Measurements from ENCODE around the gene CASP8.
A peak's percentile ranks its signal among the peaks of the same experiment; 100 is the strongest.

Gene CASP8

DNA sequence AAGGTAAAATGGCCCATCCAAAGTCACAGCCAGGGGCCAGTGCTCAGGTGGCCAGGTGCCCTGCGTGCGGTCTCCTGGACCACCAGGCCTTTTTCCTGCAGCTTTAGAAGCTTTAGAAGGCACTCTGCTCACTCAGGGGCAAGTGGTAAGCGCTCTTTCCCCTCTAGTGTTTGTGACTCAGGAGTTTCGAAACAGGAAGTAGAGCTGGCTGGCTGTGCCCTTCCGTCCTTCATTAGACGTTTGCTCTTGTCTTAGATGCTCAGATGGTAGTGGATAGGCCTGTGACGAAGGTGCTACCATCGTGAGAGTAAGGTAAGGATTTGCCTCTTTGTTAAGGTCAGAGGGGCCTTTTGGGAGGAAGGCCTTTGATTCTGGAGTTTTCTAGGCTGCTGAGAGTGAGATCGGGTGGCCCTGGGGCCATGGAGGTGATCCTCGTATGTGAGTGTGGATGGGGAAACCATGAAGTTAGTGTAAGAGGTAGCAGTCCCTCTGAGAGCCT lies at the start of gene CASP8:
CASP8 (plus strand) TSS at position 235 of the 499 bp plus-strand sequence. CDS start 5,951 bp downstream, outside the sequence.
- DNase-seq = peak; percentile 73 to 74

- no peak for DNase-seq
These were observed 44.4 kb upstream of the CASP8 start for GRCh38 chr2:201215963-201216362.

GRCh38 chr2:201216918-201217317 lies 43.4 kb upstream of the CASP8 start:
- no peak for DNase-seq

- no peak for DNase-seq
These were observed 41.6 kb upstream of the CASP8 start for GRCh38 chr2:201218780-201219179.

GRCh38 chr2:201219328-201220096 lies 40.8 kb upstream of the CASP8 start:
- no peak for DNase-seq

DNA sequence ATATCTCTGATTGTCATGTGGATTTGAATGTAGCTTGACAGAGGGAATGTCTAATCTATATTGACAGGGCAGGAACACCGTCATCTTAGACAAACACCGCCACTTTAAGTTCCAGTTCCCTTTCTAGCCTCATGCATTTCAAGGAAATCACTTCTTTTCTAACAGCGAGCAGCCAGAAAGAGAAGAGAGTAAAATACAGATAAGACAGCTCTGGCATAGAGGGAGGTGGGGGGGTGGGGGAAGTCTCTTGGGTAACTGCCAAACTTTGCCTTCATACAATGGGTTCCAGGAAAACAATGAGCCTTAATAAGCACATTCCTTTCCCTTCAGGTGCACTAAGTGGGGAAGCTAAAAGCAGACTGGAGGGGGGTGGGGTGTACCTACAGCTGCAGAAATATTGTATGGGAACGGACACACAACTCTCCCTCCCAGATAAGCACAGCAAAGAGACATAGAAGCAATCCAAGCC lies 40.2 kb upstream of the CASP8 start:
- DNase-seq = no peak

DNA sequence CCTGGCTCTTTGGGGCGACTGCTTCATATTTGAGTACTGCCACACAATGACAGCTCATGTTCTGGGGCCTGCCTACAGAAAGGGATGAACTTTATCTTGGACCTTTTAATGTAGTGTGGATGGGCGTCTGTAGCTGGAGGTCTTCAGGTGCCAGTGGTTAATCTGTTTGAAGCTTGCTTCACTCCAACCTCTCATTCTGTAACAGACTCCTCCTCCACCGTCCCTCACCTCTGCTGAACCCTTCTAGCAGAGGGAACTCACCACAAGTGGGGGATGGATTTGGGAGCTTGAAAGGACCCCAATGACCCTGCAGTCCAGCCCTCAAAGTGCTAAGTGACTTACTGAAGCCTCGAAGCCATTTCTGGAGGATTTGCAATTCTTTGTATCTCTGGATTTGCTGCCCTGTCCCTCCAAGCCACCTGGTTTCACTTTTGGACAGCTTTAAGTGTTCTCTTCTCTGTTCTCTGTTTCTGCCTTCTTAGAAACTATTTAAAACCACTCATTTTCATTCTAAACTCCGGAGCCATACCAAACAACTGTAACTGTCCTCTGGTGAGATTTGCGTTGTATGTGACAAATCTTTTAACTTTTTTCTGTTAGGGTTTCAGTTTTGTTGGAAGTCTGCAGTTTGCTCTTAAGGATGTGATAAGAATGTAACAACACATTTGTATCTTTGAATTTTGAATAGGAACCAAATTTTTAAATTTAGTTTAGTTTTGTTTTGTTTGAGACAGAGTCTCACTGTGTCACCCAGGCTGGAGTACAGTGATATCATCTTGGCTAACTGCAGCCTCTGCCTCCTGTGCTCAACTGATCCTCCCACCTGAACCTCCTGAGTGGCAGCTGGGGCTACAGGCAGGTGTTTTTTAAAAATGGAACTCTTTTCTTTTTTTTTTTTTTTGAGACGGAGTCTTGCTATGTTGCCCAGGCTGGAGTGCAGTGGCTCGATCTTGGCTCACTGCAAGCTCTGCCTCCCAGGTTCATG lies 37.0 kb upstream of the CASP8 start:
- no peak for DNase-seq

GRCh38 chr2:201228271-201228911 lies 31.9 kb upstream of the CASP8 start:
- DNase-seq = no peak

DNA sequence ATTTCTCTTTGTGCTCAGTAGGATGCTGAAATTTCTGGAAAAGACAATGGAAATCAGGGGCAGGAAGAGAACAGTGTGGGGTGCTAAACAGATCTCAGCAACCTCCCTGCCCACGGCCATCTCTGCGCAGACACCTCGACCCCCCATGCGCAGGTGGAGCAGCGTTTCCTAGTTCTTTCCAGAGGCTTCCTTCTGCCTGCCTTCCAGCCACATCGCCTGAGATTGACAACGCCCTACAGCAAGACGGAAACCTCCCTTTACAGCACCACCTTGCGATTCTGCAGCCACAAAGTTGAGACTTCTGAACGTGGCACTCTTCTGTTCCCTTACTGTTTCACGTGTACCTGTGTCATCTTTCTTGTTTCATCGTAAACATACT lies 31.4 kb upstream of the CASP8 start:
- DNase-seq = no peak

DNA sequence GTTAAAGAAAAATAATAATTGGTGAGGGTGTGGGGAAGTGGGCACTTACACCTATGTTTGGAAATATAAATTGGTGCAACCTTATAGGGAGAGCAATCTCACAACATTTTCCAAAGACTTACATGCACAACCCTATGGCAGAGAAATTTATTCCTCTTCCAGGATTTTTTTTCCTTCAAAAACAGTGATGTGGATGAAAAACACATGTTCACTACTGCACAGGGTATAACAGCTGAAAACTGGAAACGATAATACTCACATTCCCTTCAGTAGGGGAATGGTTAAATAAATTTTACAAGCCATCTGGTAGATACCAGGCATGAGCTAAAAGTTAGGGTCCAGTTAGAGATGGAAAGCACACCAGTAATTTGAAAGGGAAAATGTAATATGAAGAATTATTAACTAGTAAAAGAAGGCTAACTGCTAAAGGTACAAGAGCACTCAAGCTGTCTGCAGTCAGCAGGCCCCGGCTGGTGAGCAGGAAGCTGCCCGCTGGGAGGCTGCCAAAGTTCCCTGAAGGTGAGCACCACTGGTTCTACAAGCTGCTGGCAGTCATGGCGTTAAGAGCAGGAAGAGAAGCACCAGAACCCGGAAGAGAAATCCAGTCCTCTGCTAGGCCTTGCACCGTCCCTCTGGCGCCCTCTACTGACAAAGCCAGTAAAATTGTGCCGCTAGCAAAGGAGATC lies 28.4 kb upstream of the CASP8 start:
- peak; percentile 92 to 93 for DNase-seq

DNA sequence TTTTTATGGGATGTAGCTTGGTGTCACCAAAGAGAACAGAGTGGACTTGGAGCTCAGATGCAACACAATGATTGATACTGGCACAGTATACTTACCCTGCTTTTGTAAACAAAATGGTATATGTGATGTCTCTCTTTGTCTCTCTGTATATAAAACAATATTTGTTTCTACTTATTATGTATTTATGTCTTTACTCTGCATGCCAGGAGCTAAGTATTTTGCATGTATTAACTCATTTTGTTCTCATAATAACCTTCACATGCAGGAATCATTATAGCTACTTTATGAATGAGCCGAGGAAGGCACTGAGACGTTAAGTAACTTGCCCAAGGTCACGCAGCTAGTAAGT lies 27.9 kb upstream of the CASP8 start:
- DNase-seq = no peak

GRCh38 chr2:201233192-201233811 lies 27.0 kb upstream of the CASP8 start:
- peak; percentile 90 to 91 for DNase-seq

DNA sequence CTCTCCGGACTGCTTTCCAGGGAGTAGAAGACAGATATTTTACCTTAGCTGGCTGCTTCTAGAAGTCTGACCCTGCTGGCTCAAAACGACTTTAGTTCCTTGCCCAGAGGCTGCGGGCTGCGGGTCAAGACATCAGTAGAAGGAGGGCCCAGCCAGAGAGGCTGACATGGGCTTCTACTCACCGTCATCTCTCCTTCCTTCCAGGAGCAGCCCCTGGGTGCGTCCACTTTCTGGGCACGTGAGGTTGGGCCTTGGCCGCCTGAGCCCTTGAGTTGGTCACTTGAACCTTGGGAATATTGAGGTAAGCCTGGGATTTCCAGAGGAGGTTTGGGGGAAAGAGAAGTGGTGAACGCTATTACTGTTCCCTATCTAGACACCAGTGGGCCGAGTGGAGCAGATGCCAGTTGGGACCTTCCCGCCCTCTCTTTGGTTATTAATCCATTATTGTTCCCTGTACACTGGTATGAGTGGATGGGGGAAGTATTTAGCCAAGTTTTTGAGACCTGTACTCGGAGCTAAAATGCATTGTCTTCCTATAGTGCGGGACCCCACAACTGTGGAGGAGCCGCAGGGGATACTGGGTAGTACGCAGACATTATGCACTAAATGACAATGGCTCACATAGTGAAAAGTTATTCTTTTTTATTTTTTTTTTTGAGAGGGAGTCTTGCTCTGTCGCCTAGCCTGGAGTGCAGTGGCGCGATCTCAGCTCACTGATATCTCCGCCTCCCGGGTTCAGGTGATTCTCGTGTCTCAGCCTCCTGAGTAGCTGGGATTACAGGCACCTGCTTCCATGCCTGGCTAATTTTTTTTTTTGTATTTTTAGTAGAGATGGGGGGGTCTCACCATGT lies 26.3 kb upstream of the CASP8 start:
- DNase-seq = peak; percentile 60 to 64

DNA sequence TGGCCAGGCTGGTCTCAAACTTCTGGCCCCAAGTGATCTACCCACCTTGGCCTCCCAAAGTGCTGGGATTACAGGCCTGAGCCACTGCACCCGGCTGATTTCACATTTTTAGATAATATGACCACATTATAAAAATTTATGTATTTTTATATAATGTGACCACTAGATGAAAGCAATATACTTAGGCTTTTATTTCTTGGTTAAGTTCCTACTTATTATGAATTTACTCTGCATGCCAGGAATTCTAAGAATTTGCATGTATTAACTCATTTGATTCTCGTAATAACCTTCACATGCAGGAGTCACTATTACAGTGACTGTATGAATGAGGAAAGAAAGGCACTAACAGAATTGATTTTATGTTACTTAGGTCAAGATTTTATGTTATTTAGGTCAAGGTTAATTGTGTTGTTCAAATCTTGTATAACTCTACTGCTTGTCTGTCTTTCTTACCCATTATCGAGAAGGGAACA lies 25.6 kb upstream of the CASP8 start:
- DNase-seq = no peak

GRCh38 chr2:201235860-201236811 lies 24.2 kb upstream of the CASP8 start:
- DNase-seq = peak; percentile 55 to 64

DNA sequence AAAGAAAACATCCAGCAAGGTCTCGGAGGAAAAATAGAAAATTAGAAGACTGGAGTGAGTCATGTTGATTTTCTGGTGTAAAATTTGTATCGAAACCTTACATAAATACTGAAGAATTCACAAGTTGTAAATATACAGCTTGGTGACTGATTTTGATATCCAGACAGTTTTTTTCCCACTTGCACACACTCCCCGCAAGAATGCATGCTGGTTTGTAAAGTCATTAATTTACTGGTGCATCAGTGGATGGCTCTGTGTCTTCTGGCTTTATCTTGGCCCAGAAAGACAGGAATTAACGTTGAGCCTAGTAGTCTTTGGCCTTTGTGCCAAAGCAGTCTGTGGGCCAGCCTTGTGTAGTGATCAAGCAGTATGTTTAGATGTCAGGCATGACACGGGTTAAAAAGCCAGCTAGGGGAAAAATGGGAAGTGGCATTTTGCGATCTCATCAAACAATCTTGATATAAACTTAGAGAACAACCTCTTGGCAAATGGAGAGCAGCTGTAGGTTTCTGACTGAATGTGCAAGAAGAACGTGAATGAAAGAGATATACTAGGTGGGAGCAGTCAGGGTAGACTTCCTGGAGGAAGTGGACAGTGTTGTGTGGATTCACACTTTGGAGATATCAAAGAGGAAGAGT lies 22.7 kb upstream of the CASP8 start:
- DNase-seq = peak in 1 of 2 experiments; percentile 15

DNA sequence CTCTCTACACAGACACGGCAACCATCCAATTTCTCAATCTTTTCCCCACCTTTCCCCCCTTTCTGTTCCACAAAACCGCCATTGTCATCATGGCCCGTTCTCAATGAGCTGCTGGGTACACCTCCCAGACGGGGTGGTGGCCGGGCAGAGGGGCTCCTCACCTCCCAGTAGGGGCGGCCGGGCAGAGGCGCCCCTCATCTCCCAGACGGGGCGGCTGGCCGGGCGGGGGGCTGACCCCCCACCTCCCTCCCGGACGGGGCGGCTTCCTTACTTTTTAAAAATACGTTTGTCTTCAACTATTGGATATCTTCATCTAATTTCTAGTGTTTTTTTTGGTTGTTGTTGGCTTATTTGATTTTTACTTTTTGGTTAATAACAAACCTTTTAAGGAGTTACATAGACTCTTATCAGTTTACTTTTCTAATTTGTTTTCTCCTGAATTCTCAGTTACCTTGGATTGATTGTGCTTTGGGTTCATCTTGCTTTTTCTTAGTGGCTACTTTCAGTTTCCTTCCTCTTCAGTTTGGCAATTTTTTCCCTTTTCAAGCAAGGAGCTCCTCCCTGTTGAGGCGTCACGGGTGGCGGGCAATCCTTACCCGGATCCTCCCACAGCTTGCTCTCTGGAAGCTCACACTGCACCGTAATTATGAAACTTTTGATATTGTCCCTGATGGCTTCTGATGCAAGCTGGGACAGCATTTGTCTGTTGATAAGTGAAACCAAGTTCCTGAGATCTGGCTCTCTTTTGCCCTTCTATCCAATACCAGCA lies 21.0 kb upstream of the CASP8 start:
- DNase-seq = peak in 1 of 2 experiments; percentile 34

Measured in activated T-cell treated with anti-CD3 and anti-CD28 coated beads, Interleukin-2, amount 50 U/mL, for 48 hours (primary cell).